HG02610 (cell line): ENCODE data around the gene CEP41.
"Not testable (repeated sequence)": the region's sequence is repeated elsewhere in the genome, so short reads cannot be mapped to it uniquely, and the experiment has no call there.

Experiments
- ATAC-seq: cut with Tn5 transposase; IDR thresholded peaks from one replicate; pipeline ENCODE4 v1.9.1; 2021; ENCODE audit warnings: mild to moderate bottlenecking, moderate library complexity; ENCODE audit not compliant: unreplicated experiment

CEP41 gene

DNA sequence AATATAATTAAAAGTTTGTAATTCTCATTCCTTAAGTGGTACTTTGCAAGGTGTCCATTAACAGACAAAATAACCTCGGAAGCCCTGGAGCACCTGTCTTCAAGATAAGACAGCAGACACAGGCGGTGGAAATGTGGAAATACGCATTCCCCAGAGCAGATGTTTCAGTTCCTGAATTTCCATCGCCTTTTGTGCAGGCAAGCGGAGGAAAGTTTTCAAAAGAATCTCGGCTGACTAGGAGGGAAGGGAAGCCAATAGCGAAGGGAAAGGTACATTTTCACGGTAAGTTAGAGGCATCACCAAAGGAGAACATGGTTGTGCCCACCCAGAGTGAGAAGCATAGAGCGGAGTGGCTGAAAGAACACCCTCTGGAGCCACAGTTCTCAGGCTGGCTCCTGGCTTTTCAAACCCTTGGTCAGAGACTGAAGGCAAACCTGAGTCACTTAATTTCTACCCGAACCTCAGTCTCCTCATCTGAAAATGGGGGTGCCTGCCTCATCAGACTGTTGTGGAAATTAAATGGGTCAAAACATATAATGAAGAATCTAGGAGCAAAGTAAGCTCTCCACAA, 46.9 kb downstream of the CEP41 start:
- ATAC-seq = no peak

DNA sequence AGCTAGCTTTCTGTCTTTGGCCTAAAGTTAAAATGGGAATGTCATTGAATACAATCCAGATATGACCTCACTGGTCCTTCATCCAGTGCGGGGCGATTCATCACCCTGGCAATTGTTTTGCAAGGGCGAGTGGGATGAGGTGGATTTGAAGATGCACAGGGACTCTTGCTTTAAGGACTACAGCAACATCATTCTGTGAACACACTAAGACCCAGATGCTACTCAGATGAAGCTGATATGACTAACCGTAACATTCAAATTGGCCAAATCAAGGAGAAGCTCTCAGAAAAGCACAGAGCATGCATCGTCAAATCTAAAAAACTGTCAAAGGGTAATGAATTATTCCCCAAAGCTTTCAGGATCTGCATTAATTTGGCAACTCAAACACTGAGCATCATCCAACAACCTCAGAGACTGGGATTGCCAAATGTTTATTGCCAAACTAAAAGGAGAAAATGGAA, 47.7 kb downstream of the CEP41 start:
- no peak for ATAC-seq

DNA sequence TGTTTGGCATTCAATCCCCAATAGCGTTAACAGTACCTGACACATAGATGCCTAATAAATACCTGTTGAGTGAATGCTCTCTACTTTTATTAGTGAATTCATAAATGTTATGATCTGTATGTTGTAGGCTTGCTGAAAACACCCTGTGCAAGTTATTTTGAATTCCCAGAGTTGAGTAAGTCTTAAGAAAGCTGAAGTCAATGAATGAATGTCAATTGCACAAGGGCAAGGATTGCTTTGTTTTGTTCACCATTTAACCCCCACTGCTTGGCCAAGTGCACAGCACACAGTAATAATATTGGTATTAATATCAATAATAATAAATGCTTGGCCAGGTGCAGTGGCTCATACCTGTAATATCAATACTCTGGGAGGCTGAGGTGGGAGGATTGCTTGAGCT, 50.3 kb downstream of the CEP41 start:
- ATAC-seq = no peak

DNA sequence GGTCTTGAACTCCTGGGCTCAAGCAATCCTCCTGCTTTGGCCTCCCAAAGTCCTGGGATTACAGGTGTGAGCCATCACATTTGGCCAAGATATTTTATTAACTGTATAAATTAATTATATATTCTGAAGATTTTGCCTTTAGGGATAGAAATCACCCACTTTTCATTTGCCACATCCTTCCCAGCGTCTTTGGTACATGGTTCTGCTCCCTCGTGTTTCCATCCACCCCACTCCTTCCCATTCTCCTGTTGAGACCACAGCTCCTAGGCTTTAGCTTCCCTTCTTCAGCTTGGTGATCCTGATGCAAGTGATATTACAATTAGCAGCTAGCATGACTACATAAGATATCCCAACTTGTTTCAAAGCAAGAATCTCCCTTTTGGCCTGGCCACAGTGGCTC, 52.1 kb downstream of the CEP41 start:
- no peak for ATAC-seq

DNA sequence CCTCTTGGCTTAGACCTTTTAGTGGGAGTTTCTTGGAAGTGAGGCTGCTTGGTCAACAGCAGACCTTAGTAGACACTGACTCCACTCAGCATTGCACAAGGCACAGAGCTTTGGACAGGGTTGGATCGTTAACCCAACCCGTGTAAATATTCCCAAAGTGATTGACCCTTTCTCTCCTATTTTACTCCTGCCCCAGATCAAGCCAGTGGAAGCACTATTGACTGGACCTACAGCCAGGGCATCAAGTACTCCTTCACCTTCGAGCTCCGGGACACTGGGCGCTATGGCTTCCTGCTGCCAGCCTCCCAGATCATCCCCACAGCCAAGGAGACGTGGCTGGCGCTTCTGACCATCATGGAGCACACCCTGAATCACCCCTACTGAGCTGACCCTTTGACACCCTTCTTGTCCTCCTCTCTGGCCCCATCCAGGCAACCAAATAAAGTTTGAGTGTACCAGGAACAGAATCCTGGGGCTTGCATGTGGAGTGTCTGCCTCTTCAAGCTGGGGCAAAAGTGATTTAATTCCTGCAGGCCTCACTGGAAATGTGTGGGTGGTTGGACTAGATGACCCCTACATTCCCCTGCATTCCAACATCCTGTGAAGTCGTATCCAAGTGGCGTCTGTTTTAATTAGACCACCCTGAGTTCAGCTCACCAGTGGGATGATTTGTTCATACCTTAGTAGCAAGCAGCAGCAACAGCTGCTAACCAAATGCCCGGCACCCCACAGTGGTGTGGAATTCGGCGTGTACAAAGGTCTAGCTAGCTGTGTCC, 53.0 kb downstream of the CEP41 start:
- no peak for ATAC-seq

DNA sequence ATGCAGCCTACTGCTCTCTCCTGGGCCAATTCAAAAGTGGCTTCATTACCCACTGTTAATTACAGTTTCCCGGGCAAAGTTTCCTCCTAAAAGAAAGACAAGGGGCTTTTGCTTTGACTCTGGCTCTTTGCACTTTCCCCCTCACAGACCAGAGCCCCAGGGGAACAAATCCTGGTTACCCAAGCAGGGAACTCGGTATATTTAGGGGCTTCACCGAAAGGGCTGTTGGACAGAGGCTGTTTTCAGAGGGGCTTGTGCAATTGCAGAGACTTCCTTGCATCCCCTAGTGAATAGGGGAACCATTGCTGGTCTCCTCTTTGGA, 53.5 kb downstream of the CEP41 start:
- ATAC-seq = no peak

DNA sequence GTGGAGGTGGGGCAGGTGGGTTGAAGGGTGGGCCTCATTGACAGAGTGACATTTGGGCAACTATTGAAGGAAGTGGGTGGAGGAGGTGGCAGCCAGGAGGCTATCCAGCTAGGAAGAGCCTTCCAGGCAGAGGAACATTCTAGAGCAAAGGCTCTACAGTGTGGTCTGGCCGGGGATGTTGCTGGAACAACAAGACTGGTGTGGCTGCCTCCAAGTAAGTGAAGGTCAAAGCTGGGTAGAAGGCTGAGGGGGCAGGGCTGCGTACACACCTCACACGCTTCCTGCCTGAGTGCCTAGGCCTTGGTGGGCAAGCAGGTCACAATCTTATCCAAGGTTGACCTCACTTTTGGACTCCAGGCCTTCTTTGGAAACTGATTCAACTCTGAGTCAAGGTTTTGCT, 53.9 kb downstream of the CEP41 start:
- ATAC-seq = no peak

DNA sequence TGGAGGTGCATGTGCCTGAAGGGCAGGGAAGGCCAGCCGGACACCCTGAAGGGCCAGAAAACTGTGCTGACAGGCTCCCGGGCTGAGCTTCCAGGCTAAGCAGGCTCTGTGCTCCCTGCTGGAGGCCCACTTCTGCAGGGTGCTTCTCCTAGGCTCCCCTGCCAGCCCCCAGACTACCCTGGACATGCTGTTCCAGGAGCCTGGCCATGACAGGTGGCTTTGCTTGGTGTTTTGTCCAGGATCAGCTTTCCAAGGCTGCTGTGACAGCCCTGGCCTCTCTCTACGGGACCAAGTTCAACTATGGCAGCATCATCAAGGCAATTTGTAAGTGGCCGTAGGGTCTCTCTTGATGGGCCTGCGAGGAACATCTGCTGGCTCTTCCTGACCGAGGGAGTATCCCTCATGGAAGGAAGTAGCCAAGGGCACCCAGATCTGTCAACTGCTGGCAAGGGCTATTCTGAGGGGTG, 55.2 kb downstream of the CEP41 start:
- ATAC-seq = no peak

DNA sequence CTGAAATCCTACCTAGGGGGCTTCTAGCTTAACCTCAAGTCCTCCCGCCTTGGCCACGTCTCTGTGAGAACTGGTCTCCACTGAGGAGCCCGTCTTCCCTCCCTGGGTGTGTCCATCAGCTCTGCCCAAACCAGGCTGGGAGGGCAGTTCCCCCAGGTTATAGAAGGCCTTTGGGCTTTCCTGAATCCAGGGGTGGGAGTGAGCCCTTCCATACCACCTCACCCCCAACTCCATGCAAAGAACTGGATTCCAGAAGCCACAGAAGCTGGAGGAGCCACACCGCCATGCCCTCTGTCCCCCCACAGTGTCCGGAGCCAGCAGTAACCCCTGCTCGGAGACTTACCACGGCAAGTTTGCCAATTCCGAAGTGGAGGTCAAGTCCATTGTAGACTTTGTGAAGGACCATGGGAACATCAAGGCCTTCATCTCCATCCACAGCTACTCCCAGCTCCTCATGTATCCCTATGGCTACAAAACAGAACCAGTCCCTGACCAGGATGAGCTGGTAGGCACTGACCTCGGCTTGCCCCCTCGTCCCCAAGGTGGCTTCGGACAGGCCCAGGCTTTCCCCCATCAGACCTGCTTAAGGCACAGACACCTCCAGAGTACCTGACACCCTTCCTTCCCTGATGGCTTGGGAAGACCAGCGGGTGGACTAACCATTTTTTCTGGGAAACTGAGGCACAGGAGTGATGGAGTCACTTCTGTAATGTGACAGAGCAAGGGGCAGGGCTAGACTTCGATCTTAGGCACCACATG, 55.8 kb downstream of the CEP41 start:
- no peak for ATAC-seq

DNA sequence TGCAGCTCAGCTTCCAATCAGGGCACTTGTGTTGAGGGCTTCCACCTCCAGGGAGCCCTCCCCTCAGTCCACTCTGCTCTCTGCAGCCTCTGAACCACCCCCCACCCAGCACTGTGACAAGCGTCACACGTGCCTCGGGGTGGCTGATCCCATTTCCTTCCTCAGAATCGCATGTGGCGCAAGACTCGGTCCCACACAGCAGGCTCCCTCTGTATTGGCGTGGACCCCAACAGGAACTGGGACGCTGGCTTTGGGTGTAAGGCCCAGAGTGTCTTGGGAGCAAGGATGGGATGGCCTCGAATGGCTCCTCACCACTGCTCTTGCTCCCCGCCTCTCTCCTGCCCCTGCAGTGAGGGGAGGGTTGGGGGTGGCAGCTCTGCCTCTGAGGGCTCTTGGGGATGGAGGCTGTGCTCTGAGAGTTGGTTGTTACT, 56.4 kb downstream of the CEP41 start:
- no peak for ATAC-seq

DNA sequence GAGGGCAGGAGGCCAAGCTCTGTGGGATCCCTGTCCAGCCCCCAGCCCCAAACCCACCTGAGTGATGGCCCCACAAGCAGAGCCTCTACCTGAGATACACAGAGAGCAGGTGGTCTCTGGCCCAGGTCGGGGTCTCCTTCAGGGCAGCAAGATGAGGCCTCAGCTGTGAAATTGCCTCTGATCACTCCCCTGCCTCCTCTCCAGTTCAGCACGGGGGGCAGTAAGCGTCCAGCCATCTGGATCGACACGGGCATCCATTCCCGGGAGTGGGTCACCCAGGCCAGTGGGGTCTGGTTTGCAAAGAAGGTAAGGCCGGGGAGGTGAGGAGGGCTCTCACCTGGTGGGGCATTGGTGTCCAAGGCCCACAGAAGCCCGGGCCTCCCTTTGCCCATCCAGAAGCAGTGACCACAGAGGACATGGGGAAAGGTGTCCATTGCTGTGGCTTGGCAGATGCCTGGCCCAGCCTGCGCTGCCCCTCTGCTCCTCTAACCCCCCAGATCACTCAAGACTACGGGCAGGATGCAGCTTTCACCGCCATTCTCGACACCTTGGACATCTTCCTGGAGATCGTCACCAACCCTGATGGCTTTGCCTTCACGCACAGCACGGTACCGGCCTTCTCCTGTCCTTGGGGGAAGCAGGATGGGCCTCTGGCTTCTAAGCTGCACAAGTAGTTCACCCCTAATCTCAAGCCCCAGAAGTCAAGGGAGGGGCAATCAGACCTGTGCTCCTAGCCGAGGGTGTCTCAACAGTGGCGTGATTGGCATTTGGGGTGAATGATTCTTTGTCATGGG, 57.4 kb downstream of the CEP41 start:
- ATAC-seq = no peak

DNA sequence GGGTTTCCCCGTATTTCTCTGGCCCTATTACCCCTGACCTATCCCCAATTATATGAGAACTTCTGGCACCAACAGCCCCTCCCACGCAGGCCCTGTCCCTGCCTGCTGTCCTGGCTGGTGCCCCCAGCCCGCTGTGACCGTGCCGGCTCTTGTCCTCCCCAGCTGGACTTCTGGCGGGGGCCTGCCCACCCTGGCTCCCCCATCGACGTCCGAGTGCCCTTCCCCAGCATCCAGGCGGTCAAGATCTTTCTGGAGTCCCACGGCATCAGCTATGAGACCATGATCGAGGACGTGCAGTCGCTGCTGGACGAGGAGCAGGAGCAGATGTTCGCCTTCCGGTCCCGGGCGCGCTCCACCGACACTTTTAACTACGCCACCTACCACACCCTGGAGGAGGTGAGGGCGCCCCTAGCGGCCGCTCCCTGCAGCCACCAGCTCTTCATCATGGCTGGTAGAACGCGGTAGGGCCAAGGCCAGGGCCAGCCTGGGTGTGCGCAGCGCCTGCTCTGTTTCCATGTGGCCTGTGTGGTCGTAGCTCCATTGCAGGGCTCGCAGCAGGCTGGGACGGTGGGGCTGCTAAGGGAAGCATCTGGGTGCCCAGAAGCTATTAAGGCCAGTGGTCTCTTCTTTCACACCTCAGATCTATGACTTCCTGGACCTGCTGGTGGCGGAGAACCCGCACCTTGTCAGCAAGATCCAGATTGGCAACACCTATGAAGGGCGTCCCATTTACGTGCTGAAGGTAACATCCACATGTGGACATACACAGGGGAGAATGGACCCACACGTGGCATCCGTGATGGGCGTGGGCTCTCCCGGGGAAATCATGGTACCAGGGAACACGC, 59.1 kb downstream of the CEP41 start:
- ATAC-seq = no peak

DNA sequence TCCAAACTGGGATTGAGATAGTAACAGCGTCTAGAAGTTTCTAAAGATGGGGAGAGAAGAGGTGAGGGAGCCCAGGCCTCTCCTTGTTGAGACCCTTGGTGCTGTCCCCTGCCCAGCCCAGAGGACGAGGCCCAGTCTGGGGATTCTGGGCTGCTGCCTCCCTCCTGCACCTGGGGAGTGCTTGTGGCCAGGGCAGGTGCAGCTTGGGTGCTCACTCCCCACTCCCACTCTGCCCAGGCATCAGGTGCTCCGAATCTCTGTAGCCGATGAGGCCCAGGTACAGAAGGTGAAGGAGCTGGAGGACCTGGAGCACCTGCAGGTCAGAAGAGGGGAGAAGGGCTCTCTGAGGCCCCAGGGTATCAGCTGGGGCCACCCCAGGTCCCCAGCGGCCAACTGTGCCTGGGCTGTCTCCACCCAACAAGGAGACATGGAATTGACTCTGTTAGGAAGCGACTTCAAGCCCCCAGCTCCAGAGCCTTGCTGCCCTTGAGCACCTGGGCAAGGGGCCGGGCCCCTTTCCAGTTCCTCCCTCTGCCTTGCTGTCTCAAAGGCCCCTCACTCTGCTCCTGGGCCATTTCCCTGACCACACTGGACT, 59.9 kb downstream of the CEP41 start:
- ATAC-seq = no peak

DNA sequence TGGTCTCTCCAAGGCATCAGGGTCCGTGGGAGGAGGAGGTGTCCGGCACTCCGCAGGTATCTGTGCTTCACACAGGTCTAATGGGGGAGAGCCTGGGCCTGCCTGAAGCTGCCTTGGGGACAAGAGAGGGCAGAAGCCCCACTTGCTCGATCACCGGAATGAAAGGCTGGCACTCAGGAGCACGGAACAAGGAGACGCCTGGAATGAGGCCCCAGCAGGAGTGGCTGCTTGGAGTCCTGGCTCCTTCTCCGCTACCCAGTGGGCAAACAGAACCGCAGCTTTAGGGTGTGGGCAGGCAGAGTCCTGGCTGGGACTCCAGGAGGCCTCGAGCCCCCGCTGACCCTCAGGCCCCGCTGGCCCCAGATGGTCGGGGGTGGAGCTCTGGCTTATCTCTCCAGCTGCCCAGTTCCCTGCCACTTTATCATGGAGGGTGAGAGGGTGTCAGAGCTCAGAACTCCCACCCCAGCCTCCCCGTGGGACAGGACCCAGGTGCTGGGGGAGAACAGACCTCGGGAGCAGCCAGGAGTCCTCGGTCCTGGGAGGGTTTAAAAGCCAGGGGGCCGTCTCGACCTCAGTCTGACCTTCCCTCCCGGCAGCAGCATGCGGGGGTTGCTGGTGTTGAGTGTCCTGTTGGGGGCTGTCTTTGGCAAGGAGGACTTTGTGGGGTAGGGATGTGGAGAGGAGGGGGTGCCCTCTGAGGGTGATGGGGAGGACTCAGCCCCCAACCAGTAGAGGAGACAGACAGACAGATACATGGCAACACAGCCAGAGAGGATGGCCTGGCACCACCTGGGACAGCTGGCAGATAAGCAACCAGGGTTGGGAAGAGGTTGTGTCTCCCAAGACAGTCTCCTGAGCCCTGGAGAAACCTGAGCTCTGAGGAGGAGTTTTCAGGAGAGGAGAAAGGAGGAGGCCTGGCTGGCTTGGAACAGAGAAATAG, 60.6 kb downstream of the CEP41 start, which contains the start of gene CPA1:
Gene CPA1, plus strand, starts transcription at position 574 of the 940 bp plus-strand sequence. Its CDS starts 27 bp downstream, at position 601.
- no peak for ATAC-seq

DNA sequence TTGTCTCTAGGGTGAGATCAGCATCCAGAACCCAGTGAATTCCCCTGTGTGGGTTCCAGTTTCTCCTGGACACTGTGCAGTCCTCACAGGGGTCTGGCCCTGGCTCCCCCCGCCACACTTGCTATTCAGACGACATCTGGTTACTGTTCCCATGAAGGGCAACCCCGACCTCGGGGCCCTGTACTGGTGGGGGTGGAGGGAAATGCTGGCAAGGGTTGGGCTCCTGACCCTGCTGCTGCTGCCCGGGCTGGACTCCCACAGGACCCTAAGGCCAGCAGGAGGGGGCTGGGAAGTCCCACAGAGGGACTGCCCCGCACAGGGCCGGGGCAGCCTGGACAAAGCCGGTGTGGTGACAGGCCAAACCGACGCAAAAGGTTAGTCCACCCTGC, 61.3 kb downstream of the CEP41 start:
- ATAC-seq = no peak

DNA sequence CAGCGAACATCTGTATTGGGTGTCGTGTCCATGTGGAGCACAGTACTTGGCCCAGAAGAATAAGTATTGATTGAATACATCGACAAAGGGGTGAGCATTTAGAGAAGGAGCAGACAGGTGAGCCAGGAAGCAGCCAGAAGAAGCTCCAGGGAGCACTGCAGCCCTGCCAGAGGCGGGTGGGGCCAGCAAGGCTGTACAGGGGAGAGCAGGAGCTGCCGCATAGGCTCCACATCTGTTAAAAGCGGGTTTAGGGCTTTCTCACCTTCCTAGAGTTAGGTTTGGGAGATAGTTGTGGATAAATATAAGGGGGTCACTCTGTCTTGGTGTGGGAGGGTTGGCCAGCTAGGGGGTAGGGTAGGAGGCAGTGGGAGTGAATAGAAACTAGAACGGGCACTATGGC, 61.8 kb downstream of the CEP41 start:
- ATAC-seq = no peak

DNA sequence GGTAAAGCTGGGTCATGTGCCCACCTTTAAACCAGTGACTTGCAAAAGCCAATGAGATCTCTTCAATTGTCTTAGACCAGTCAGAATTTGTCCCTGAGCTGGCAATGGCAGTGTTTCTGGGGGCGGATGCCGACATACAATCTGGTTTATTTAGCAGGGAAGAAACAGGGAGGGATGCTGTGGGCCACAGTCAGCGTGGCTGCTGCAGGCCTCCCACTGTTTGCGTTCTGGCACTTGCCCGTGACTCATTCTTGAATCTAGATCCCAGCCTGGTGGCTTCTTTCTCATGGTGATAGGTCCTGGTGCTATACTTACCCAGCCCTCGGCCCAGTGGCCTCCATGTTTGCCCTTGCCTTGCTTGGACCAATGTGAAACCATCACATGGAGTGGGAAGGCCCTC, 63.6 kb downstream of the CEP41 start:
- ATAC-seq = no peak

DNA sequence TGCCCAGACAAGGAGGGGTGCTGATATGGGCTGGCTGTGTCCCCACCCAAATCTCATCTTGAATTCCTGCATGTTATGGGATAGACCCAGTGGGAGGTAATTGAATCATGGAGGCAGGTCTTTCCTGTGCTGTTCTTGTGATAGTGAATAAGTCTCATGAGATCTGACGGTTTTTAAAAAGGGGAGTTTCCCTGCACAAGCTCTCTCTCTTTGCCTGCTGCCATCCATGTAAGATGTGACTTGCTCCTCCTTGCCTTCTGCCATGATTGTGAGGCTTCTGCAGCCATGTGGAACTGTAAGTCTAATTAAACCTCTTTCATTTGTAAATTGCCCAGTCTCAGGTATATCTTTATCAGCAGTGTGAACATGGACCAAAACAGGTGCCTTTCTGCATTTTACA, 64.4 kb downstream of the CEP41 start:
- ATAC-seq = not testable (repeated sequence)

DNA sequence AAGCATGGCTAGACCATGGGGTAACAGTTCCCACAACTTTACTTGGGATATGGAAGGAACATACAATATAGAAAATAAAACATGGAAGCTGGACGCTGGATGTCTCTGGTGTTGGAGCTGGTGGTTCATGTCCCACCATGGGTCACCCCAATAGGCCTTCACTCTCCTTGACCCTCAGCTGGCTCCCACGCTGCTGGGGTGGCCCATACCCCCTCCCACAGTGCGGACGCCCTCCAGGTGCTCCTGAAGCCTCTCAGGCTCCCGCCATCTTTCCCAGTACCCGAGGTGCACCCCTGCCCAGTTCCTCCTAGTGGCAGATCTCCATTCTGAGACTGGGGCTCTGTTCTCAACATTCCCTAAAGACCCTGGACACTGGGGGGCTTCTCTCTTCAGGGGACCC, 66.3 kb downstream of the CEP41 start:
- no peak for ATAC-seq
